ENCODE measurements around the gene CPED1.
A peak's percentile ranks its signal among the peaks of the same experiment; 100 is the strongest.
"Not testable (repeated sequence)": the region's sequence is repeated elsewhere in the genome, so short reads cannot be mapped to it uniquely, and the experiment has no call there.

Gene CPED1

DNA sequence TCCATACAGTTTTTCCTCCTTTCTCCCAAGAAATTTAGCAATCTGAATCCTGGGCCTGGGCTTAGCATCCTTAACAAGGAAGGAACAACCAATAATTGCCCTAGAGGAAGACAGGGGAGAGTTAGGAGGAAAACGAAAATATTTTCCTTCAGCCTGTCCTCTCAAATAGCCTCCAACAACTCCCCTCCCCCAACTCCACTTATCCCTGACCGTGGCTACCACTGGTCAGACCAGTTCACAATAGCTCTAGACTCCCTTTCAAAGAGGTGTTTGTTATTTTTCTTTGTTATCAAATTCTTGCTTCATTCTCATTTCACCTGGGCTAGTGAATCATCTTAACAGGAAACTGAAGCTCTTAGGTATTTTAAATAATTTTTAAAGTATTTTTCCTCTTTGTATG, 114.1 kb downstream of the CPED1 start:
- no peak for DNase-seq

- DNase-seq = no peak
Measured at GRCh38 chr7:121103086-121103485, 114.6 kb downstream of the CPED1 start.

GRCh38 chr7:121103579-121103978, 115.1 kb downstream of the CPED1 start:
- no peak for DNase-seq

GRCh38 chr7:121105262-121105661, 116.8 kb downstream of the CPED1 start:
- no peak for DNase-seq

GRCh38 chr7:121107923-121108498, 119.5 kb downstream of the CPED1 start:
- no peak for DNase-seq

DNA sequence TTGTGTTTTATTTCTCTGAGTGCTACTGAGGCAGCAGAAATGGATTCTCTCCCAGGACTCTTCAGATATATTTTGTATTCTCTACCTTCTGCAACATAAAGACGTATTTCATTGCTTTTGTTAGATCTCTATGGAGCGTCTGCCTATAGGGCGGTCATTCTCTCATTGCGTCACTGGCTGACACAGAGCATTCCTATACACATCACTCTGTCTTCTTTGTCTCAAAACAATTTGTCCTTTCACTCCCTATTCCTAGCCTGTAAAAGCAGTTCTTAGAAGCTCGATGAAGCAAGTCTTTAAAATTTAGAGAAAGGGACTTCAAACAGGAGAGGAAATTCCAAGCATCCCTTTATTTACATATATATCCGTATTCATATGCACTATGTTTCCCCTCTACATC, 120.6 kb downstream of the CPED1 start:
- no peak for DNase-seq

GRCh38 chr7:121113288-121113687, 124.8 kb downstream of the CPED1 start:
- no peak for DNase-seq

- no peak for DNase-seq
Measured at GRCh38 chr7:121116396-121116795, 127.9 kb downstream of the CPED1 start.

DNA sequence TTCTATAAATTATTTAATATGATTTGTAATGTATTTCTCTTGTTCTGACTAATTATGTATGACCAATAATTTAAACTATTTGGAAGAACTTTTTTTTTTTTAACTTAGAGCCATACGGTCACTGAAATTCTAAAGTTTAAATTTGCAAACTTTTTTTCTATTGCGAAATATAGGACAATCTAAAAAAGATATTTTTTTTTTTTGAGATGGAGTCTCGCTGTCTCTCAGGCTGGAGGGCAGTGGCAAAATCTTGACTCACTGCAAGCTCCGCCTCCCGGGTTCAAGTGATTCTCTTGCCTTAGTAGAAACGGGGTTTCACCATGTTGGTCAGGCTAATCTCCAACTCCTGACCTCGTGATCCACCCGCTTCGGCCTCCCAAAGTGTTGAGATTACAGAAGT, 130.5 kb downstream of the CPED1 start:
- DNase-seq = no peak

GRCh38 chr7:121123032-121123431, 134.5 kb downstream of the CPED1 start:
- no peak for DNase-seq

GRCh38 chr7:121125454-121125853, 136.9 kb downstream of the CPED1 start:
- not testable (repeated sequence) for DNase-seq

DNA sequence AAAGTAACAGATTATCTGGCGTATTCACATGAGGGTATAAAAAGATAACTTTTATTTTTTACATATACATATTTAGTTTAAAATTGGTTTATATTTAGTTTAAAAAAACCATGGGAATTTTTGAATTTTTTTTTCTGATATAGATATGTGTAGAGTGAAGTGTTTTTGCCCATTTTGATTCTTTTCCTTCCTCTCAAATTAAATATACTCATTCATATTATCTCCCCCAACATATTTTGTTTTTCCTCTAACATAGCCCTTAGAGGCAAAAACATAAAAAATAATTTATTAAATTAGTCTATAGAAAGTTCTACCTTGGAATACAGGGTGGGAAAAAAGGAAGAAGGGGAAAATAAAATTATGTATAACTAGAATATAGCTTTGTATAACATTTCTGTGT, 137.7 kb downstream of the CPED1 start:
- no peak for DNase-seq

DNA sequence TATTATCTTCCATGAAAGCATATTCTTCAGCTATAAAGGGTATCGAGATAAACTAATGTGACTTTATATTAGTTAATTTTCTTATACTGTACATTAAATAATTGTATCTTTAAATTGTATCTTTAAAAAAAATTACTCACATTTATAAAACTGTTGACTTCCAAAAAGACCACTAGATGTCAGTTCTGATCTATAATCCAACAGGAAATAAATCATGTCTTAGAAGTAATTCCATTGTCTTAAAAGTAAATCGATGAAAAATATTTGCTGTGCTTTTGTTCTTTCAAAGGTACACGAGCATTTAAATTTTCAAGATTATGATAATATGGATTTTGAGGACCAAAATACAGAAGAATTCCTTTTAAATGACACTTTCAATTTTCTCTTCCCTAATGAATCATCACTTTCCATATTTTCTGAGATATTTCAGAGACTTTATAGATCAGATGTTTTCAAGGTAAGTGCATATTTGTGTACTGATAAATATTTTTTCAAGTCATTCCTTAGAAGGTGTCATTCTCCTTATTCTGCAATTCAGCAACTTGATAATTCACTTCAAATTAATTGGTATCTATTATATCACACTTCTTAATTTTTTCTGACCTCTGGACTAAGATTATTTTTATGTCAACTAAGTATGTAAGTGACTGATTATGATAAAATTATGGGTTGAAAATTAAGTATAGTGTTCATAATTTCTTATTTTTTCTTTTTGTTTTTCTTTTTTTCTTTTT, 138.5 kb downstream of the CPED1 start:
- DNase-seq = no peak

GRCh38 chr7:121132940-121133339, 144.4 kb downstream of the CPED1 start:
- no peak for DNase-seq

DNA sequence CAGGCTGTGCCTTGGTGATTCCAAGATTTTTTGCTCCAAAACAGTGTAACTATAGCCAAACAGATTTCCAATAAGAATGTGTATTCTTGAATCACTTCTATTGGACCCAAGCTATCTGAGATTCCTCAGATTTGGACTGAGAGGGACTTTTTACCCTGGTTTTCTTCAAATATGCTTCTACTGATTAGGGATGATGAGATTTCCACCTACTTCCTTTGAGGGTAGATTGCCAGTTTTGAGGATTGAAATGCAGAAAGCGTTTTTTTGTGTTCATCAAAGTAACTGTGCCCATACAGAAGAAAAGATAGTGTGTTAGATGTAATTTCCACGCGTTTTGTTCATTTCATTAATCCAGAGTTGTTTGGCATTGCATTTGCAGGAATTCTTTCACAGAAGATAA, 144.9 kb downstream of the CPED1 start:
- no peak for DNase-seq

DNA sequence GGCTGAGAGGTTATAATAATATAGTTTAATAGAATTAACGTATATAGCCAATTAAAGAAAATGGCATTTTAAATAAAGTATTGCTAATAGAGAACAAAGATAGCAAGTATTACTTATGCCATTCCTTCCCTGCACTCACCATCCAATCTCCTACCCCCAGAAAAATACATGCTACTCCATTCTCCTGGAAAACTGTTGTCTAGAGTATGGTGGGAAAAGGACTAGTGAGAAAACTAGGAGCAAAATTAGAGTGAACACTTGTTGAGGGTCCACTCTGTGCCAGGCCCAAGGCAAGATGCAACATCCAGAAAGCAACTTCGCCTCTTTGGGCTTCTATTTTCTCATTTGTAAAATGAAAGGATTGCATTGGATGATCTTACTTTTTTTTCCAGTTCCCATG, 149.1 kb downstream of the CPED1 start:
- DNase-seq = no peak

DNA sequence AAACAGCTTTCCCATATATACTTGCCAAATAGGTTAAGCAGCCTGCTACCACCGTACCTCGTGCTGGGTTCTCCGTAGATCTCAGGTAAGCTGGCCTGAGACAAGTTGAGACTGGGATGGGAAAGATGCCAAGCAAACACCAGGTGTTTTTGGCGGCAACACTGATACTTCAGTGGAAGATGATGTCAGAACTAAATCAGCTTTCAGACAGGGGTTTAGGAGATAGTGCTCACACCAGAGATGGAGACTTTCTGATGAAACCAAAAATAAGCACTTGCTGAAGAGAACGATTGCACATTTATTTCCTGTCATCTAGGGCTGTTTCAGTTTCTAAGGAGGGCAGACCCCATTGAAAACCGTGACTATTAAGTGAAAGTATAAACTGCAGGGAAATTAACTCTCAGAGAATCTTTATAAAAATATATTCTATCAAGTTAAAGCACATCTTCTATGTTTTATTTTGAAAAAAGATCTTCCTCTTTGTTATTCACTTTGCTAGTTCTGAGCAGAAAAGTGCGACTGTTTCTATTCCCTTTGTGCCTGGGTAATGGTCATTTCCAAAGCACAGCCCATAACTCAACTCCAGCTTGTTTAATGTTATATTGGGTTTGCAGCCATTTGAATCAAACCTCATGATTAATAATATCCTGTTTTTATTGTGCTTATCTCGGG, 149.9 kb downstream of the CPED1 start:
- peak; percentile 80 for DNase-seq

DNA sequence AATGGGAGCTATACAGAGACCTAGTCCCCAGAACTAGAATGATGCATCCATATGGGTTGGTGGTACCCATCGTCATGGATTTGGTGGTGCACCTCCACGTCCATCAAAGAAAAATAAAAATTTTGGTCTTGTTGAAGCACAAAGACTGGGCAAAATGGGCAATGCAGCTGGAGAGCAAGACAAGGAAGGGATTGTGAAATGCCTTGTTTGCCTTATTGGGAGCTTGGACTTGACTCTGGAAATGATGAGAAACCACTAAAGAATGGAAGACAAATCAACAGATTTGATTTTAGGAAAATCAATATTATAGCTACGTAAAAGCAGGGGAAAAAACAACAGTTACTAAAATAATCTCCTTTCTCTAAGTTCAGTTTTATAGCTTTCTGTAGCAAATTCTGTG, 150.9 kb downstream of the CPED1 start:
- no peak for DNase-seq

DNA sequence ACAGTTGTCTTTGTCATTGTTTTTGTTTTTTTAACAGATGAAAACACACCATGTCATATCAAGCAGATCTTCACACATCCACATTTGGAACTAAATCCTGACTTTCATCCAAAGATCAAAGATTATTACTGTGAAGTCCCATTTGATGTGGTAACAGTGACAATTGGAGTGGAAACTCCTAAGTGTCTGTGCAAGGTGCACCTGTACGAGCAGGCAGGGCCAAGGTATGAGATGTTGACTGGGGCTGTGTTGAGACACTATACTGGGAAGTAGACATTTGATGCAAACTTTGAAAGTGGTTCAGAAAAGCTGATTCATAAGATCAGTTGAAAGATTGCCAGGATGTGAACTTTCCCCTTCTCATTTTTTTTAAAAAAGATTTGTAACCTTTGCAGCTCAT, 152.3 kb downstream of the CPED1 start:
- no peak for DNase-seq

GRCh38 chr7:121151774-121152221, 163.3 kb downstream of the CPED1 start:
- no peak for DNase-seq

- DNase-seq = no peak
Measured at GRCh38 chr7:121153411-121153810, 164.9 kb downstream of the CPED1 start.

DNA sequence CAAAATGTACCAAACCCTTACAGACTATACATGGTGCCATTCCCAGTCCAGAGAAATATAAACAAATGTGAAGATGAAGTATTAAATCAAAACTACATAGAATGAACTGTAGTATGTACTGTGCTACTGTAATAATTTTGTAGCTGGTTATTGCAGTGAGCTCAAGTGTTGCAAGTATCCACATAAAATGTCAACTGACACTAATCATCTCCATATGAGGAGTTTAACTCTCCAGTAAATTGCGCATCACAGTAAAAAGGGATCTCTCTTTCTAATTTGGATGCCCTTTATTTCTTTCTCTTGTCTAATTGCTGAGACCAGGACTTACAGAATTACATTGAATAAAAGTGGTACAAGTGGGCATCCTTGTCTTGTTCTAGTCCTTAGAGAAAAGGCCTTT, 165.5 kb downstream of the CPED1 start:
- no peak for DNase-seq

DNA sequence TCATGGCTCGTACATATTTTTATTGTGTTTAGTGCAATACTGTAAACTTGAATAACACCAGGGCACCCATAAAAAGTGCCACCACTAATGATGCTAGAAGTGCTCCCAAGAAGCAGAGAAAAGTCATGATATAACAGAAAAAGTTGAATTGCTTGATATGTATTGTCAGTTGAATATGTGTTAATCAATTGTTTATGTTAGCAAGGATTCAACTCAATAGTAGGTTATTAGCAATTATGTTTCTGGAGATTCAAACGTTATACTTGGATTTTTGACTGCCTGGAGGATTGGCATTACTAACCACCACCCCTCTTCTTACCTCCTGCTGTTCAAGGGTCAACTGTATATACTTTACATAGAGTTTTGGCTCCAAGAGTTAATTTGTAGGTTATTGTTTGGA, 168.3 kb downstream of the CPED1 start:
- no peak for DNase-seq

GRCh38 chr7:121157341-121157751, 168.8 kb downstream of the CPED1 start:
- no peak for DNase-seq
